Type B pancreatic cell (in vitro differentiated cells): ENCODE data around the gene RNF224. TPM values are rescaled to one million over a fixed set of nuclear protein-coding genes. Genes with fewer than 3 reads are reported as not detected.
A peak's percentile ranks its signal among the peaks of the same experiment; 100 is the strongest.

ENCODE experiments used
- DNase-seq: peaks from one replicate; pipeline ENCODE4 v3.0.0; 2021; ENCODE audit warnings: mixed read lengths; ENCODE audit not compliant: unreplicated experiment; ENCODE audit errors: extremely low spot score
- H3K27ac Mint-ChIP-seq: 2 replicates; pipeline ENCODE4 v1.8.0; 2021; ENCODE audit warnings: mild to moderate bottlenecking, mixed read lengths
- H3K27me3 Mint-ChIP-seq: 2 replicates; pipeline ENCODE4 v1.8.0; 2021; ENCODE audit warnings: mixed read lengths
- H3K36me3 Mint-ChIP-seq: 2 replicates; pipeline ENCODE4 v1.8.0; 2021; ENCODE audit warnings: mixed read lengths
- H3K4me1 Mint-ChIP-seq: one replicate; pipeline ENCODE4 v1.8.0; 2021; ENCODE audit warnings: mixed read lengths; ENCODE audit not compliant: unreplicated experiment
- H3K4me3 Mint-ChIP-seq: 2 replicates; pipeline ENCODE4 v1.8.0; 2021; ENCODE audit warnings: mild to moderate bottlenecking, mixed read lengths
- H3K9me3 Mint-ChIP-seq: 2 replicates; pipeline ENCODE4 v1.8.0; 2021; ENCODE audit warnings: mixed read lengths
- total RNA-seq: library from RNA; stranded (reverse); gene quantifications from 2 replicates; pipeline ENCODE4 v1.2.1, GENCODE V29; 2021; ENCODE audit warnings: low replicate concordance
- TF ChIP-seq, protein P1 (sequence below): fragments of 200-600 bp; sonication (generic); conservative IDR thresholded peaks from 2 replicates; pipeline ENCODE4 v1.5.0; 2021; ENCODE audit warnings: antibody characterized with exemption, mild to moderate bottlenecking

Gene RNF224
- total RNA-seq, 1 donor from 2014 or later = 0.48 TPM

DNA sequence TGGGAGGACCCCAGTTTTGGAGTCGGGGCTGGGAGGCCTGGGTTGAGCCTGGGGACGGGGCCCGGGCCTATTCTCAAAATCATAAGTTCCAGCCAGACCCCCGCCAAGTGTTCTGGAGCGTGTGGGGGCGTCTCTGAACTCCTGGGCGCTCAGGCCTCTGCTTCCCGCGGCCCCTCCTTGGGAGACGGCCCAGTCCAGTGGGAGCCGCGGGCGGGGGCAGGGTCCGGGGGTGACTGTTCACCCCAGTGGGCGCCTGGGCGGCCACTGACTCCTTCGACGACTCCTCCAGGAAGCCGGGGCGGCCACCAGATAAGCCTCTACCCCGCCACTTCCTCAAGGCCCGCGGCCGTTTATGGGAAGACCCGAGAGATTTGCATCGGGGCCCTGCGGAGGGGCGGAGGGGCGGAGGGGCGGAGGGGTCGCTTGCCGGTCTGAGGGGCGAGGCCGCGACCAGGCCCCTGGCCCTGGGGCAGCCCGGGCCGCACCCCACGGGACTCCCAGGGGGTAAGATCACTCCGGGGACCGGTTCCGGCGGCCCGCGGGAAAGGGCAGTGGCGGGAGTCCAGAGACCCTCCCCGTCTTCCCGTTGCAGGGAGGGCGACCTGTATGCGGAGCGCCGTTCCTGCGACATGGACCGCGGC lies 50.9 kb downstream of the RNF224 start:
- Mint-ChIP-seq H3K4me1 (peaks cover 17% of the 10 kb centered on the region), H3K9me3 (no peaks in the 10 kb centered on the region), H3K27me3 (peaks cover 14% of the 10 kb centered on the region), H3K4me3 (no peak overlapping the region), H3K27ac (no peak overlapping the region), H3K36me3 (no peaks in the 10 kb centered on the region)
- peak; percentile 70 for DNase-seq
- TF ChIP-seq, protein P1, sequence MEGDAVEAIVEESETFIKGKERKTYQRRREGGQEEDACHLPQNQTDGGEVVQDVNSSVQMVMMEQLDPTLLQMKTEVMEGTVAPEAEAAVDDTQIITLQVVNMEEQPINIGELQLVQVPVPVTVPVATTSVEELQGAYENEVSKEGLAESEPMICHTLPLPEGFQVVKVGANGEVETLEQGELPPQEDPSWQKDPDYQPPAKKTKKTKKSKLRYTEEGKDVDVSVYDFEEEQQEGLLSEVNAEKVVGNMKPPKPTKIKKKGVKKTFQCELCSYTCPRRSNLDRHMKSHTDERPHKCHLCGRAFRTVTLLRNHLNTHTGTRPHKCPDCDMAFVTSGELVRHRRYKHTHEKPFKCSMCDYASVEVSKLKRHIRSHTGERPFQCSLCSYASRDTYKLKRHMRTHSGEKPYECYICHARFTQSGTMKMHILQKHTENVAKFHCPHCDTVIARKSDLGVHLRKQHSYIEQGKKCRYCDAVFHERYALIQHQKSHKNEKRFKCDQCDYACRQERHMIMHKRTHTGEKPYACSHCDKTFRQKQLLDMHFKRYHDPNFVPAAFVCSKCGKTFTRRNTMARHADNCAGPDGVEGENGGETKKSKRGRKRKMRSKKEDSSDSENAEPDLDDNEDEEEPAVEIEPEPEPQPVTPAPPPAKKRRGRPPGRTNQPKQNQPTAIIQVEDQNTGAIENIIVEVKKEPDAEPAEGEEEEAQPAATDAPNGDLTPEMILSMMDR = no peak

Other genes with a start within 250 kb of the RNF224 start
- 1.4 and 1.7 TPM in 2 replicates for gene PTGDS, start 250.0 kb upstream of the RNF224 start, total RNA-seq
- gene LCNL1, start 244.5 kb upstream of the RNF224 start, total RNA-seq = not detected in 2 replicates
- 63.4 and 100 TPM in 2 replicates for gene PAXX, start 235.1 kb upstream of the RNF224 start, total RNA-seq
- gene CLIC3, start 230.9 kb upstream of the RNF224 start, total RNA-seq = 38.6 and 63.3 TPM in 2 replicates
- 44.7 and 47.7 TPM in 2 replicates for gene ABCA2, start 199.3 kb upstream of the RNF224 start, total RNA-seq
- gene FUT7, start 195.4 kb upstream of the RNF224 start, total RNA-seq = not detected in 2 replicates
- 68.0 and 70.3 TPM in 2 replicates for gene NPDC1, start 181.3 kb upstream of the RNF224 start, total RNA-seq
- gene ENTPD2, start 173.4 kb upstream of the RNF224 start, total RNA-seq = 3.3 and 6.4 TPM in 2 replicates
- gene SAPCD2, start 156.9 kb upstream of the RNF224 start, total RNA-seq = 19.1 and 21.9 TPM in 2 replicates
- gene UAP1L1, start 150.0 kb upstream of the RNF224 start, total RNA-seq = 3.4 and 5.4 TPM in 2 replicates
- gene MAN1B1, start 140.5 kb upstream of the RNF224 start, total RNA-seq = 50.3 and 58.9 TPM in 2 replicates
- 86.5 and 86.7 TPM in 2 replicates for gene DPP7, start 112.8 kb upstream of the RNF224 start, total RNA-seq
- 0.29 and 0.94 TPM in 2 replicates for gene GRIN1, start 88.3 kb upstream of the RNF224 start, total RNA-seq
- 0.77 and 1.4 TPM in 2 replicates for gene LRRC26, start 57.5 kb upstream of the RNF224 start, total RNA-seq
- gene TMEM210, start 55.4 kb upstream of the RNF224 start, total RNA-seq = not detected in 2 replicates
- gene ANAPC2, start 38.9 kb upstream of the RNF224 start, total RNA-seq = 63.5 and 65.0 TPM in 2 replicates
- gene SSNA1, start 38.8 kb upstream of the RNF224 start, total RNA-seq = 64.9 and 74.8 TPM in 2 replicates
- 24.1 and 28.4 TPM in 2 replicates for gene TPRN, start 26.8 kb upstream of the RNF224 start, total RNA-seq
- 42.3 and 46.3 TPM in 2 replicates for gene TMEM203, start 21.9 kb upstream of the RNF224 start, total RNA-seq
- 18.9 and 28.0 TPM in 2 replicates for gene NDOR1, start 21.8 kb upstream of the RNF224 start, total RNA-seq
- 12.1 and 15.7 TPM in 2 replicates for gene RNF208, start 5.3 kb upstream of the RNF224 start, total RNA-seq
- 0.86 and 1.5 TPM in 2 replicates for gene CYSRT1, start 2.3 kb upstream of the RNF224 start, total RNA-seq
- gene SLC34A3, start 3.4 kb downstream of the RNF224 start, total RNA-seq = 0.41 and 0.81 TPM in 2 replicates
- gene TUBB4B, start 13.8 kb downstream of the RNF224 start, total RNA-seq = 326 and 349 TPM in 2 replicates
- 0.31 TPM in 1 of 2 replicates, not detected in the other for gene STPG3, start 23.8 kb downstream of the RNF224 start, total RNA-seq
- 52.4 and 61.9 TPM in 2 replicates for gene NELFB, start 27.8 kb downstream of the RNF224 start, total RNA-seq
- gene TOR4A, start 50.2 kb downstream of the RNF224 start, total RNA-seq = 2.7 and 4.5 TPM in 2 replicates
- 17.9 and 21.7 TPM in 2 replicates for gene NRARP, start 74.8 kb downstream of the RNF224 start, total RNA-seq
- gene EXD3, start 195.7 kb downstream of the RNF224 start, total RNA-seq = 15.5 and 19.5 TPM in 2 replicates
- 6.4 and 14.3 TPM in 2 replicates for gene NOXA1, start 195.9 kb downstream of the RNF224 start, total RNA-seq
- 2.1 and 3.5 TPM in 2 replicates for gene ENTPD8, start 213.9 kb downstream of the RNF224 start, total RNA-seq
- gene NSMF, start 231.8 kb downstream of the RNF224 start, total RNA-seq = 51.2 and 67.8 TPM in 2 replicates